Stimulated activated CD4-positive, alpha-beta T cell treated with anti-CD3 and anti-CD28 coated beads, TNF-alpha, amount 100 ng/mL, for 1 hour (primary cell): ENCODE measurements around the gene TMEM44.

Experiments used
- DNase-seq, 3 donors: peaks; one replicate each; pipeline ENCODE4 v3.0.0-alpha.2; 2020; ENCODE audit warnings: low read depth in 3 of 3, low spot score in 1 of 3

TMEM44 gene

DNA sequence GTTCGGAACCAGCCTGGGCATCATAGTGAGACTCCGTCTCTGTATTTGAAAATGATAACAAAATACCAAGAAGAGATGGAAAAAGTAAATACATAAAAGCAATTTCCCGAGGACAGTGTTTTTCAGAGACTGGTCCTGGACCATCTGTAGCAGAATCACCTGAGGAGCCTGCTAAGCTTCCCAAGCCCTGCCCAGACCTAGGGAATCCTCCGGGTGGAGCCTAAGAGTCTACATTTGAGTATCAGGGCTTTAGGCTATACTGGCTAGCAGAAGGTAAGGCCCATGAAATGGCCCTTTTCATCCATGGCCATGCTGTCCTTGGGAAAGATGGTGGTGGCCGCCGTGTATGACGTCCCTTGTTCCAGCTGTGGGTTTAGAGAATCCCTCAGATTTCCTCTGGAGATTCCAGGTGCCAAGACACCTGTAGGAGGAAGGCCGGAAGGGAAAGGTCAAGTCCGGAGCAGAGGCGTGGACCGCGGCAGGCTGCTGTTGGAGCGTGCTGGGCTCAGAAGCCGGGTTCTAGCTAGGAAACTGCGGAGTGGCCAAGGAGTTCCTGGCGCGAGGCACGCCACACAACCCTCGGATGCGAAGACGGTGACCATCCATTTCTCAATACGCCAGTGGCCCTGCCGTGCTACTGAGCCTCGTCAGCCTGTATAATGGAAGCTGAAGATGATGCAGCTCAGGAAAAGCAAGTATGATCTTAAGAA lies 50.9 kb downstream of the TMEM44 start:
- DNase-seq: no peak

DNA sequence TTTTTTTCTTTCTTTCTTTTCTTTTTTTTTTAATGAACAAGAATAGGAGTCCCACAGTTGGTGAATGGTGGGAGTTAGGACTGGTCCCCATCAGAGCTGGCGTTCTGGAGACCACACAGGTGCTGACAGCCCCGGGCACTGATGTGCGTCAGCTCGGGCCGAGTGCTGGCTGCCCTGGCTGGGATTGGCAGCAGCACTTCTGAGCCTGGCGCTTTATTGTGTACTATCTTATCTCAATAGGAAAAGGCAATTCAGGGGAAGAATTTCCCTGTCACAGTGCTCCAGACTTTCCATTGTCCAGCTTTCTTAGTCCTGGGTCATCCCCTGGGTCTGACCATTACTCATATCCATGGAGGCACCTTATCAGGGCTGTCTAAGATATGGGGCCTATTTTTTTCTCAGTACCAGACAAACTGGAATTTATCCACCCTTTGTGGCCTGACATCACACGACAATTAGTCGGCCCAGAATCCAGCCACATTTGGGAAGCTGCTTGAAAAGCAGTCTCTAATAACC lies 54.1 kb downstream of the TMEM44 start:
- no peak for DNase-seq

DNA sequence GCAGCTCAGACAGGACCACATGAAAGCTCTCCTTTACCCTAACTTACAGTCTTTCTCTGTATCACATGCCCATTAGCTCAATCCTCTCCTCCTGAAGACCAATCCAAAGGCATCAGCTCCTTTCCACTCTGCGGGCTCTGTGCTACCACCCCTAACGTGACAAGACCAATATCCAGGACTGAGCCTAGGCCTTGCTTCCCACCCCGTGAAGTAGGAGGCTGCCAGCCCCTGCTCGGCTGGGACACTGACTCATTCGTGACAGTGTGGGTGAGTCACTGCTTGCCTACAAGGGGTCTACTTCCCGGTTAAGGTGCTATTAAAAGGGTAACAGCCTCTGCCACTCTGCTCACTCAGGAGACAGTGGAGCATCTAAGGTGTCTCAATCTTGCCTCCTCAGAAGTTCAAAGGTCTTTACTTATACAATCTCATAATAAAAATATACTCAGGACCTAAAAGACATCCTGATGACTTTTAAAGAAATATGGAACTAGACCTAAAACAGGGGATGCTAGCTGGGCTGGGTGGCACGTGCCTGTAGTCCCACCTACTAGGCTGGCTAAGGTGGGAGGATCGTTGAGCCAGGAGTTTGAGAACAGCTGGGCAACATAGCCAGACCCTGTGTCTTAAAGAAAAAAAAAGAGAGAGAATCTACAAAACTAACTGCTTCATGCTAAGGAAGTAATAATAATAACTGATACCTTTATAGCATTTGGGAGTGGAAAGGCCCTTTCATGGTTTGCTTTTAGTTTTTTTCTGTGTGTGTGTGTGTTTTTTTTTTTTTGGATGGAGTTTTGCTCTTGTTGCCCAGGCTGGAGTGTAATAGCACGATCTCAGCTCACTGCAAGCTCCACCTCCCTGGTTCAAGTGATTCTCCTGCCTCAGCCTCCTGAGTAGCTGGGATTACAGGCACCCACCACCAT lies 55.0 kb downstream of the TMEM44 start:
- no peak for DNase-seq

DNA sequence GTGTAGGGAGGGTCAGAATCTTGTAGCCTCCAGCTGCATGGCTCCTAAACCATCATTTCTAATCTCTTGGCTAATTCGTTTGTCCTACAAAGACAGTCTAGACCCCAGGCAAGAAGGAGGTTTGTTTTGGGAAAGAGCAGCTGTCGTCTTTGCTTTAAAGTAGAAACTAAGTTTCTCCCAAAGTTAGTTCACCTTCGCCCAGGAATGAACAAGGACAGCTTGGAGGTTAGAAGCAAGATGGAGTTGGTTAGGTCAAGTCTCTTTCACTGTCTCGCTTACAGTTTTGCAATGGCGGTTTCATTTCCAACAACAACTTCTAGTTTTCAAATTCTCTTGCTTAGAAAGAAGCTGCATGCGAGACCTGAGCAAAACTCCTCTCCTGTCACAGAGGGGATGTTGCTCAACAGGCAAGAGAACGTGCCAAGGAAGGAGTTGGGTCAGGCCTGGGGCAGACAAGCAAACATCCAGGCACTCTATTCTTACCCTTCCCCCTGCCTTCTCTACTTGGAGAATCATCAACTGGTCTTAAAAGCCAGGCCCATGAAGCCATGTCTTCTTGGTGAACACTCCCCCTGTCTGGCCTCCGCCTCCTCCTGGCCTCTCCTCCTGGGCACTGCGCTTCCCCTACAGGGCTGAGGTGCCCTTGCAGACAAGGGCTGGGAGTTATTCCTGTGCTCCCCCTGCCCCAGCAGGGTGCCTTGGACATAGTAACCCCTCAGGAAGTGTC lies 57.6 kb downstream of the TMEM44 start:
- no peak for DNase-seq

- DNase-seq: no peak
These were observed 58.4 kb downstream of the TMEM44 start for GRCh38 chr3:194574639-194575483.

GRCh38 chr3:194573680-194574437 lies 59.4 kb downstream of the TMEM44 start:
- no peak for DNase-seq

GRCh38 chr3:194572944-194573491 lies 60.2 kb downstream of the TMEM44 start:
- DNase-seq: no peak

DNA sequence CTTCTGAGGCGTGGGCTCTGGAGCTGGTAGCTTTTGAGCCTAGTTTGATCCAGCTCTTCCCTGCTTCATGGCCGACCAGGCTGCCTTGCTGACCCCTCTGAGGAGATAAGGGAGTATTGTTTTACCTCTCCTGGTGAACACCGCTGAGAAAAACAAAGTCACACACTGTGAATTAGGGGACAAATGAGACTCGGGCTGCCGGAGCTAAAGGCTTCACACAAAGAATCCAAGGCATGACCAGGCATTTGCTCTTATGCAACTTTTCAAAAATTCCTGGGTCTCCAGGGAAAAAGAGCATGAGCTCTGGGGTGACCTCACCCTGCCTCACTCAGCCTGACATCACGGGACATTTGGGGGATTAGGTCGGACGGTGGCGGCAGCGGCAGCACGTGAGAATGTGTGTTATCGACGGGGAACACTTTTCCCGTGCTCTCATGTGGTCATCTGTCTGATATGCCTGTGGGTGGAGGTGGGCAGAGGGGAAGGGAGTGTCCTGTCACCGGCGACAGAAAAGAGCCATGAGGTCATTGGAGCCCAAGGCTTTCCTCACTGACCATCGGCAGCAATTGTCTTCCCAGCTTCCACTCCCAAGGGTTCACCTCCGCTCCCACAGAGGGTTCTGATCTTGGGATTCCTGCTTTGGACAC lies 61.0 kb downstream of the TMEM44 start:
- DNase-seq: no peak

- no peak for DNase-seq
These were observed 61.6 kb downstream of the TMEM44 start for GRCh38 chr3:194571491-194572142.

GRCh38 chr3:194570898-194571297 lies 62.3 kb downstream of the TMEM44 start:
- no peak for DNase-seq

DNA sequence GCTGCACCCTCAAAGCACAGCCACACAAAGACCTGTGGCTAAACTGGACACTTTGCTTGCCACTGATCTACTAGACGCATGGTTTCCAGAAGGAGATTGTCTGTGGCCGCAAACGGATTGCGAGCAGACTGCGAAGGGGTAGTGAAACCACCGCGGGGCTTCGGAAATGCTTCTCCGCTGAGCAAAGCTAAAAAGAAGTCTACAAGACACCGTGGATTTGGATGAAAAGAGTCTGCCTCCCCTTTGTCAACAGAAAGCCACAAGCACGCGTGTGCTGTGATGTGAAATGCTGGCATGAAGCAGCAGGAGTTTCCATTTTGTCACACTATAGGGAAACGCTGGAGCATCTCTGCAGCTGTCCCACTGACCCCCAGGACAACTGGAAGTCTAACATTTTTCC lies 63.0 kb downstream of the TMEM44 start:
- DNase-seq: no peak

- DNase-seq: no peak
These were observed 64.0 kb downstream of the TMEM44 start for GRCh38 chr3:194569252-194569651.

DNA sequence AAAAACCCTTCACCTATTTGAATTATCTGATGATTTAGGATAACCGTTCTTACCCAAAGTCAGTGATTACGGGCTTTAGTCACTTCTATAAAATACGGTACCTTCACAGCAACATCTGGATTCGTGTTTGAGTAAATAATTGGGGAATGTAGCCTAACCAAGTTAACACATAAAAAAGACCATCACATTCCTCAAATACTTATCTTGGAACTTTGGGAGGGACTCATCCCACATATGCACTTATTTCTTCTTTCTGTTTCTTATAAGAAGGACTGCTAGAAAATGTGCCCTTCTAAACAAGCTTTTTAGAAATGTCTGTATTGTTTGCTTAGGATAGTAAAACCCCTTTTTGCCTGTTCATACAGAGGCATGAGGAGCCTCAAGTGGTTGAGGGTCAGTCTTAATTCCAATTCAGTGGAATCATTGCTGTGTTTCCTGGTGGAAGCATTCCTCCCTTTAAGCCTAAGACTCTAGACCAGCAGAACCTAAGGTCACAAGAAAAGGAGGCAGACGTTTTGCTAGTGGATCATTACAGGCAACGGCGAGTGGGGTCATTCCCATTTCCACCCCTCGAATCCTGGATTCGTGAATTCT lies 67.5 kb downstream of the TMEM44 start:
- no peak for DNase-seq

- DNase-seq: no peak
These were observed 70.2 kb downstream of the TMEM44 start for GRCh38 chr3:194562986-194563385.

GRCh38 chr3:194561306-194561974 lies 71.8 kb downstream of the TMEM44 start:
- no peak for DNase-seq

GRCh38 chr3:194560047-194560446 lies 73.2 kb downstream of the TMEM44 start:
- DNase-seq: no peak

- no peak for DNase-seq
These were observed 73.7 kb downstream of the TMEM44 start for GRCh38 chr3:194559530-194559929.
